ENCODE data around the gene MORN3. TPM values are rescaled to one million over a fixed set of nuclear protein-coding genes. Genes with fewer than 3 reads are reported as not detected.
"Not testable (repeated sequence)": the region's sequence is repeated elsewhere in the genome, so short reads cannot be mapped to it uniquely, and the experiment has no call there.

The MORN3 gene
- total RNA-seq, 1 donor from 2014 or later: 1.5 TPM

DNA sequence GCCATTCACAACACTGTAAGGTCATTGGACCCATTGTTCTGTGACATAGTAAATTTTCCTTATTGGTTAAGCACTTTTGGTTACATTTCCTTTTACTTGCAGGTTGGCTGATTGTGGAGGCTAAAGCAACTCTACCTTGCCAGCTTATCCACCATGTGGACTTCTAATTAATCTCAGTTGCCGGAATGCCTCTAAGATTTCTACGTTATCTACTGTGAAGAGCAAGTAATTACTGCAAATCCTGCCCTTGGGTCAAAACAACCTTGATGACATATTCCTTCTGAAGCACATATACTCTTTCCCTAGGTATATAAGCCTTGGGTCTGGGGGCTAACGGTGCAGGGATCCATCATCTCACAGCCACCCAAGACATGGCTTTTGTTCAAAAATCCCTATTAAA lies 19.5 kb upstream of the MORN3 start:
- H3K4me3 Mint-ChIP-seq (ENCODE audit: low read depth): no peak overlapping the region
- peaks cover 2% of the 10 kb centered on the region for H3K4me1 Mint-ChIP-seq (ENCODE audit: low read depth)

DNA sequence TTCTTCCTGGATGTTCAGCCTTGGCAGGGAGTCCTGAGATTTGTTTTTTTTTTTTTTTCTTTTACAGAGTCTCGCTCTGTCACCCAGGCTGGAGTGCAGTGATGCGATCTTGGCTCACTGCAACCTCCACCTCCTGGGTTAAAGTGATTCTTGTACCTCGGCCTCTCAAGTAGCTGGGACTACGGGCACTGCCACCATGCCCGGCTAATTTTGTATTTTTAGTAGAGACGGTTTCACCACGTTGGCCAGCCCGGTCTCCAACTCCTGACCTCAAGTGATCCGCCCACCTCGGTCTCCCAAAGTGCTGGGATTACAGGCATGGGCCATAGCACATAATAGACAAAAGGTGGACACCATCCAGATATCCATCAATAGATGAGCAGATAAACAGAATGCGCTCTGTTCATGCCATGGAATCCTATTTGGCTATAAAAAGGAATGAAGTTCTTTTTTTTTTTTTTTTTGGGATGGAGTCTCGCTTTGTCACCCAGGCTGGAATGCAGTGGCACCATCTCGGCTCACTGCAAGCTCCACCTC lies 10.3 kb upstream of the MORN3 start:
- not testable (repeated sequence) for H3K9me3 Mint-ChIP-seq (ENCODE audit: low read depth); H3K27ac Mint-ChIP-seq; H3K4me3 Mint-ChIP-seq (ENCODE audit: low read depth); H3K27me3 Mint-ChIP-seq; DNase-seq (ENCODE audit: low spot score, unreplicated experiment); H3K4me1 Mint-ChIP-seq (ENCODE audit: low read depth); H3K36me3 Mint-ChIP-seq (ENCODE audit: insufficient read depth)

More for the DNA sequence above, 19.5 kb upstream of the MORN3 start:
- Mint-ChIP-seq H3K27ac (peak overlapping the region; percentile 16), H3K9me3 (ENCODE audit: low read depth) (no peaks in the 10 kb centered on the region), H3K36me3 (ENCODE audit: insufficient read depth) (no peaks in the 10 kb centered on the region), H3K27me3 (peaks cover 8% of the 10 kb centered on the region)
- TF ChIP-seq, protein P1, sequence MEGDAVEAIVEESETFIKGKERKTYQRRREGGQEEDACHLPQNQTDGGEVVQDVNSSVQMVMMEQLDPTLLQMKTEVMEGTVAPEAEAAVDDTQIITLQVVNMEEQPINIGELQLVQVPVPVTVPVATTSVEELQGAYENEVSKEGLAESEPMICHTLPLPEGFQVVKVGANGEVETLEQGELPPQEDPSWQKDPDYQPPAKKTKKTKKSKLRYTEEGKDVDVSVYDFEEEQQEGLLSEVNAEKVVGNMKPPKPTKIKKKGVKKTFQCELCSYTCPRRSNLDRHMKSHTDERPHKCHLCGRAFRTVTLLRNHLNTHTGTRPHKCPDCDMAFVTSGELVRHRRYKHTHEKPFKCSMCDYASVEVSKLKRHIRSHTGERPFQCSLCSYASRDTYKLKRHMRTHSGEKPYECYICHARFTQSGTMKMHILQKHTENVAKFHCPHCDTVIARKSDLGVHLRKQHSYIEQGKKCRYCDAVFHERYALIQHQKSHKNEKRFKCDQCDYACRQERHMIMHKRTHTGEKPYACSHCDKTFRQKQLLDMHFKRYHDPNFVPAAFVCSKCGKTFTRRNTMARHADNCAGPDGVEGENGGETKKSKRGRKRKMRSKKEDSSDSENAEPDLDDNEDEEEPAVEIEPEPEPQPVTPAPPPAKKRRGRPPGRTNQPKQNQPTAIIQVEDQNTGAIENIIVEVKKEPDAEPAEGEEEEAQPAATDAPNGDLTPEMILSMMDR (IDR thresholded peaks at IDR 0.05; ENCODE audit: unreplicated experiment): no peak
- DNase-seq (ENCODE audit: low spot score, unreplicated experiment): no peak

DNA sequence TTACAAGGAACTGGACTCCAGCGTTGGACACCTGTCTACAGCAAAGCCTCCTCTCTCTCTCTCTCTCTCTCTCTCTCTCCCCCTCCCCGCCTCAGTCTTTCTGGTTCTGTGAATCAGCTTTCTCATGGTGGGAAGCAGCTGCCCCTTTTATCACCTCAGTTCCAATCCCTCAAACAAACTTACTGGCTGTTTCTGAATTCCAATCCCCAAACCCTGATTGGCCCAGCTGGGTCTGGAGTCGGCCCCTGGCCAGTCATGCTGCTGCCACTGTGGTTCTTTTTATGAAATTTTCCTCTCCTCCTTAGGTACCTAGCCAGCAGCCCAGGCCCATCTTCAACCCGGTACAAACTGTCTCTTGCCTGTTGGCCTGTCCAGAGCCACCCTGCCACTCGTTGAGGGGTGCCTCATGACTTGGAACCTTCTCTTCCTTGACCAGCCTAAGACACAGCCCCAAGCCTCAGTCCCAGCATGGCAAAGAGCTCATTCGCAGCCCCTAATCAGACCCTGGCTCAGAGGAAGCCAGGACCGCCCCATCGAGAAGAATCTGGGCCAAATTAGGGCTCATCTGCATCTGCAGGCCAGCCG lies 9.4 kb upstream of the MORN3 start:
- peak overlapping the region; percentile 35 for H3K27ac Mint-ChIP-seq
- no peak for DNase-seq (ENCODE audit: low spot score, unreplicated experiment)
- TF ChIP-seq, protein P1 (IDR thresholded peaks at IDR 0.05; ENCODE audit: unreplicated experiment): no peak
- H3K27me3 Mint-ChIP-seq: no peaks in the 10 kb centered on the region
- H3K4me1 Mint-ChIP-seq (ENCODE audit: low read depth): peaks cover 9% of the 10 kb centered on the region
- no peak overlapping the region for H3K4me3 Mint-ChIP-seq (ENCODE audit: low read depth)
- no peaks in the 10 kb centered on the region for H3K9me3 Mint-ChIP-seq (ENCODE audit: low read depth)
- H3K36me3 Mint-ChIP-seq (ENCODE audit: insufficient read depth): no peaks in the 10 kb centered on the region

DNA sequence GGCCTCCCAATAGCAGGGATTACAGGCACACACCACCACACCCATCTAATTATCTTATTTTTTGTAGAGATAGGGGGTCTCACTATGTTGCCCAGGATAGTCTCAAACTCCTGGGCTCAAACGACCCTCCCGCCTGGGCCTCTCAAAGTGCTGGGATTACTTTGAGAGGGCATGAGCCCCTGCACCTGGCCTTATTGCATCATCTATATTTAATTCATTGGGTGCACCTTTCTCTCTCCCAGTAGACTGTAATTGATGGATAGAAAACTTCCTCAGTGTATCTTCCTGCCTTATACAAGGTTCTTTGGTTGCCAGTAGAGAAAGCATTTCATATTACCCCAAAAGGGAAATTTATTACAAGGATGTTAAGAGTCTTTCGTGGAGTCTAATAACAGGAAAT lies 8.9 kb upstream of the MORN3 start:
- no peak for DNase-seq (ENCODE audit: low spot score, unreplicated experiment)

DNA sequence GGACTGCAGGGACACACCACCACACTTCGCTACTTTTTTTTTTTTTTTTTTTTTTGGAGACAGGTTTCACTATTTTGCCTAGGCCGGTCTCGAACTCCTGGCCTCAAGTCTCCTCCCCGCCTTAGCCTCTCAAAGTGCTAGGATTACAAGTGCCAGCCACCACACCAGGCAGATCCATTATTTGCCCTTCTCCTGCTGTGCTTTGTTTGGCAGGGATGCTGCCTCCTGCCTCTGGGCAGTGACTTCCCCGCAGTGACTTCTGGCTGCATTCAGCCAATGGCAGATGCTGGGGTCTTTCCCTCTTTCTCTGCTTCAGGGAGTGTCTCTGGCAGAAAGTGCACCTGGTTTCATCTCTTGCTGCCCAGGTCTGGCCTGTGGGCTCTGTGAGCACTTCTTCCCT lies 6.7 kb upstream of the MORN3 start:
- Mint-ChIP-seq H3K4me3 (ENCODE audit: low read depth) (no peak overlapping the region), H3K4me1 (ENCODE audit: low read depth) (peaks cover 9% of the 10 kb centered on the region), H3K27ac (no peak overlapping the region), H3K27me3 (no peaks in the 10 kb centered on the region), H3K36me3 (ENCODE audit: insufficient read depth) (no peaks in the 10 kb centered on the region), H3K9me3 (ENCODE audit: low read depth) (no peaks in the 10 kb centered on the region)
- DNase-seq (ENCODE audit: low spot score, unreplicated experiment): no peak
- TF ChIP-seq, protein P1 (IDR thresholded peaks at IDR 0.05; ENCODE audit: unreplicated experiment): no peak

More for the DNA sequence above, 8.9 kb upstream of the MORN3 start:
- Mint-ChIP-seq H3K27me3 (no peaks in the 10 kb centered on the region), H3K4me1 (ENCODE audit: low read depth) (peaks cover 9% of the 10 kb centered on the region), H3K9me3 (ENCODE audit: low read depth) (no peaks in the 10 kb centered on the region), H3K36me3 (ENCODE audit: insufficient read depth) (no peaks in the 10 kb centered on the region), H3K27ac (no peak overlapping the region), H3K4me3 (ENCODE audit: low read depth) (no peak overlapping the region)
- TF ChIP-seq, protein P1 (IDR thresholded peaks at IDR 0.05; ENCODE audit: unreplicated experiment): no peak

DNA sequence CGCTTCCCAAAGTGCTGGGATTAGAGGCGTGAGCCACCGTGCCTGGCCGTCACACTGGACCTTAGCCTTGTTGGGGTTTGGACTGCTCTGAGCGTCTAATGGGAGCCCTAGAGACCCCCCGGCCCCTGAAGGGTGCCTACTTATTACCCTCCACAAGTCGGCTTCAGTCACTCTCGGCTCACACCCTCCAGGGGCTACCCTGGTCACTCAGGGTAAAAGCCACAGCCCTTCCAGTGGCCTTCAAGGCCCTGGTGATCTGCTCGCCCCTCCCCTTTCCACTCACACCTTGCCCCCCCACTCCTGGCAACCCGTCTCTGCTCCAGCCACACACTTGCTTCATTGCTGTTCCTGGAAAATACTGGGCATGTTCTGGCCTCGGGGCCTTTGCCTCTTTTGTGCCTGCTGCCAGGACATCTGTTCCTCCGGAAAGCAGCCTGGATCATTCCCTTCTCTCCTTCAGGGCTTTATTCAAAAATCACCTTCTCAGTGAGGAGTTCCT lies 3.6 kb upstream of the MORN3 start:
- TF ChIP-seq, protein P1 (IDR thresholded peaks at IDR 0.05; ENCODE audit: unreplicated experiment): no peak

More for the DNA sequence above, 3.6 kb upstream of the MORN3 start:
- peak overlapping the region; percentile 78 for H3K4me3 Mint-ChIP-seq (ENCODE audit: low read depth)
- H3K4me1 Mint-ChIP-seq (ENCODE audit: low read depth): peaks cover 5% of the 10 kb centered on the region
- H3K9me3 Mint-ChIP-seq (ENCODE audit: low read depth): no peaks in the 10 kb centered on the region
- H3K36me3 Mint-ChIP-seq (ENCODE audit: insufficient read depth): no peaks in the 10 kb centered on the region
- H3K27me3 Mint-ChIP-seq: no peaks in the 10 kb centered on the region
- DNase-seq (ENCODE audit: low spot score, unreplicated experiment): no peak
- H3K27ac Mint-ChIP-seq: peak overlapping the region; percentile 95

Measured in progenitor cell of endocrine pancreas (in vitro differentiated cells).